Activated CD8-positive, alpha-beta T cell treated with anti-CD3 and anti-CD28 coated beads for 36 hours (primary cell): ENCODE results near the gene KRTAP5-9. TPM values are rescaled to one million over a fixed set of nuclear protein-coding genes. Genes with fewer than 3 reads are reported as not detected.

Source experiments
- ATAC-seq: fragments of 200-7000 bp; cut with Tn5 transposase; one replicate; pipeline ENCODE4 v1.10.0; 2021; ENCODE audit warnings: mild to moderate bottlenecking, moderate library complexity
- CTCF ChIA-PET: fragments of 350-600 bp; sonication (Branson Sonifier 250); formaldehyde crosslinking; loops from one replicate; lab custom pipeline; 2021; ENCODE audit warnings: antibody characterized with exemption; lab: Charles Lee
- POLR2A ChIA-PET: fragments of 350-600 bp; sonication (Branson Sonifier 250); formaldehyde crosslinking; loops from one replicate; lab custom pipeline; 2021; ENCODE audit warnings: antibody characterized with exemption; lab: Charles Lee
- DNase-seq: peaks from one replicate; pipeline ENCODE4 v3.0.0-alpha.2; 2020
- H3K27ac Mint-ChIP-seq: one replicate; pipeline ENCODE4 v1.8.0; 2021; ENCODE audit warnings: mild to moderate bottlenecking, mixed read lengths
- H3K27me3 Mint-ChIP-seq: one replicate; pipeline ENCODE4 v1.8.0; 2021; ENCODE audit warnings: mixed read lengths
- H3K36me3 Mint-ChIP-seq: one replicate; pipeline ENCODE4 v1.8.0; 2021; ENCODE audit warnings: low read depth, mixed read lengths
- H3K4me1 Mint-ChIP-seq: one replicate; pipeline ENCODE4 v1.8.0; 2021; ENCODE audit warnings: low read depth, mixed read lengths
- H3K4me3 Mint-ChIP-seq: one replicate; pipeline ENCODE4 v1.8.0; 2021; ENCODE audit warnings: mild to moderate bottlenecking, moderate library complexity, mixed read lengths
- H3K9me3 Mint-ChIP-seq: one replicate; pipeline ENCODE4 v1.8.0; 2021; ENCODE audit warnings: mixed read lengths
- intact Hi-C: fragments of 100-400 bp; cut with micrococcal nuclease; formaldehyde crosslinking; loops from one replicate; pipeline ENCODE4 v1.10.0; 2022
- total RNA-seq, 2 experiments: library from RNA; stranded (reverse); gene quantifications; one replicate each; pipeline ENCODE4 v1.2.3, GENCODE V29; 2021
- TF ChIP-seq, protein P1 (sequence below): fragments of 200-600 bp; IDR thresholded peaks from one replicate; pipeline ENCODE4 v1.8.0; 2022; ENCODE audit warnings: antibody characterized with exemption, mild to moderate bottlenecking

KRTAP5-9 gene
- total RNA-seq, 2 experiments from 2014 or later, result not detected

DNA sequence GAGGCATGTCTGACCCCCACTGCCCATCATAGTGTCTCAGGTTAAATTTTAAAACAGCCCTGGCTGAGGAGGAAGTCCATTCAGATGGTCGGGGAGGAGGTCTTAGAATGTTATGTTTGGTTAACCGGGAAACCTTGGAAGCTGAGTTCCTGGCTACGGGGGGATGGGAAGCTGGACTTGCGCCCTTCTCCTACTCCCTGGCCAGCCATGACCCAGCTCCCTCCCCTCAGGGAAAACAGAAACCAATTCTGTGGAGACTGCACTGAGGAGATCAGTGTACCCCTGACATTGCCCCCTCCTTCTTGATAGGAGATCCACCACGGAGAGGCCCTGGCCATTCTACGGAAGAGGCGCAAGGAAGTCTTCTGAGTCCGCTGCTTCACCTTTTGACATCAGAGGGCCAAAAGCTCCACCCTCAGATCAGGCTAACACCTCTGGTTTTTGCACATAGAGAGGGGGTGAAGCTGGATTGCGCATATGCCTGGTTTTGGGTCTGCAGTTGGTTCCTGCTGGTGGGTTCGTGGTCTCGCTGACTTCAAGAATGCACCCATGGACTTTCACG is 2.7 kb upstream of the KRTAP5-9 start:
- CTCF ChIA-PET, result interaction anchor here (1.9 kb wide), 1 partner anchor 17 kb away, joined by 4 read pairs; no protein-coding TSS in a partner anchor
- Mint-ChIP-seq H3K4me3 (no peak overlapping the region), H3K9me3 (peaks cover 10% of the 10 kb centered on the region), H3K36me3 (no peaks in the 10 kb centered on the region), H3K27me3 (peaks cover 17% of the 10 kb centered on the region), H3K4me1 (peaks cover 23% of the 10 kb centered on the region), H3K27ac (no peak overlapping the region)
- no peak for ATAC-seq
- intact Hi-C loops, result no loop called here
- TF ChIP-seq, protein P1, sequence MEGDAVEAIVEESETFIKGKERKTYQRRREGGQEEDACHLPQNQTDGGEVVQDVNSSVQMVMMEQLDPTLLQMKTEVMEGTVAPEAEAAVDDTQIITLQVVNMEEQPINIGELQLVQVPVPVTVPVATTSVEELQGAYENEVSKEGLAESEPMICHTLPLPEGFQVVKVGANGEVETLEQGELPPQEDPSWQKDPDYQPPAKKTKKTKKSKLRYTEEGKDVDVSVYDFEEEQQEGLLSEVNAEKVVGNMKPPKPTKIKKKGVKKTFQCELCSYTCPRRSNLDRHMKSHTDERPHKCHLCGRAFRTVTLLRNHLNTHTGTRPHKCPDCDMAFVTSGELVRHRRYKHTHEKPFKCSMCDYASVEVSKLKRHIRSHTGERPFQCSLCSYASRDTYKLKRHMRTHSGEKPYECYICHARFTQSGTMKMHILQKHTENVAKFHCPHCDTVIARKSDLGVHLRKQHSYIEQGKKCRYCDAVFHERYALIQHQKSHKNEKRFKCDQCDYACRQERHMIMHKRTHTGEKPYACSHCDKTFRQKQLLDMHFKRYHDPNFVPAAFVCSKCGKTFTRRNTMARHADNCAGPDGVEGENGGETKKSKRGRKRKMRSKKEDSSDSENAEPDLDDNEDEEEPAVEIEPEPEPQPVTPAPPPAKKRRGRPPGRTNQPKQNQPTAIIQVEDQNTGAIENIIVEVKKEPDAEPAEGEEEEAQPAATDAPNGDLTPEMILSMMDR, result no peak
- DNase-seq, result no peak
- POLR2A ChIA-PET, result no interaction called here

DNA sequence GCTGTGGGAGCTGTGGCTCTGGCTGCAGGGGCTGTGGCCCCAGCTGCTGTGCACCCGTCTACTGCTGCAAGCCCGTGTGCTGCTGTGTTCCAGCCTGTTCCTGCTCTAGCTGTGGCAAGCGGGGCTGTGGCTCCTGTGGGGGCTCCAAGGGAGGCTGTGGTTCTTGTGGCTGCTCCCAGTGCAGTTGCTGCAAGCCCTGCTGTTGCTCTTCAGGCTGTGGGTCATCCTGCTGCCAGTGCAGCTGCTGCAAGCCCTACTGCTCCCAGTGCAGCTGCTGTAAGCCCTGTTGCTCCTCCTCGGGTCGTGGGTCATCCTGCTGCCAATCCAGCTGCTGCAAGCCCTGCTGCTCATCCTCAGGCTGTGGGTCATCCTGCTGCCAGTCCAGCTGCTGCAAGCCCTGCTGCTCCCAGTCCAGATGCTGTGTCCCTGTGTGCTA is 514 bp downstream of the KRTAP5-9 start:
- ATAC-seq, result no peak
- H3K4me1 Mint-ChIP-seq, result peaks cover 8% of the 10 kb centered on the region
- H3K27me3 Mint-ChIP-seq, result peaks cover 14% of the 10 kb centered on the region
- H3K4me3 Mint-ChIP-seq, result no peak overlapping the region
- ChIA-PET POLR2A (no interaction called here), CTCF (no interaction called here)
- no peaks in the 10 kb centered on the region for H3K9me3 Mint-ChIP-seq
- no peak for DNase-seq
- TF ChIP-seq, protein P1, result no peak
- no peaks in the 10 kb centered on the region for H3K36me3 Mint-ChIP-seq
- intact Hi-C loops, result no loop called here
- no peak overlapping the region for H3K27ac Mint-ChIP-seq

DNA sequence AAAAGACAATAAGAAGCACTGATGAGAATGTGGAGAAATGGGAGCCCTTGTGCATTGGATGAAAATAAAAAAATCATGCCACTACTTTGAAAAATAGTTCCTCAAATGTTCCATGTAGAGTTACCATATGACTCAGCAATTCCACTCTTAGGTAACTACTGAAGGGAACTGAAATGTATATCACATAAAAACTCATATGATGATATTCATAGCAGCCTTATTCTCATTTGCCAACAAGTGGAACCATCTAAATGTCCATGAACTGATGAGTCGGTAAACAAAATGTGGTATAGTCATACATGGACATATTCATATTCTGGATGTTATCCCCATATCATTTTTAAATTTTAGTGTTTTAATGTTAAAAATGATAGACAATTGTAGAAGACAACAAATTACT is 3.5 kb downstream of the KRTAP5-9 start:
- Mint-ChIP-seq H3K4me3 (no peak overlapping the region), H3K9me3 (no peaks in the 10 kb centered on the region), H3K4me1 (no peaks in the 10 kb centered on the region), H3K27me3 (peaks cover 14% of the 10 kb centered on the region), H3K27ac (no peak overlapping the region), H3K36me3 (no peaks in the 10 kb centered on the region)
- POLR2A ChIA-PET, result no interaction called here
- DNase-seq (no peak), ATAC-seq (no peak)
- CTCF ChIA-PET, result no interaction called here
- TF ChIP-seq, protein P1, result no peak
- intact Hi-C loops, result no loop called here

DNA sequence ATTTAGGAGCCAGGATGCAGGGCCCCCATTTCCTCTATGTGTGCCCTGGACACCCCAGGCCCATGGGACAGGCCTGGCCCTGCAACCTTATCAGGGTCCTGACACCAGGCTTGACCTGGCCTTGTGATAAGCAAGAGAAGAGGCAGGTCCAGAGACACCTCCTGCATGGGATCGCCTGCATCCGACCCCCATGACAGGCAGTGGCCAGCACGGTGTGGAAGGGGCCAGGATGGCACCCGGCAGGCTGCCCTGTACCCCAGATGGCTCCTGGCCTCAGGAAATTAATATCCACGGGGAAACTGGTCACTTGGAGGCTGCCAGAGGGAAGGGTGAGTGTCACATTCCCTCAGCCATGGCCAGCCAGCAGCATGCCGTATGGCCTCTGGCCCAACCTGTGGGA is 6.8 kb downstream of the KRTAP5-9 start:
- Mint-ChIP-seq H3K27ac (no peak overlapping the region), H3K9me3 (no peaks in the 10 kb centered on the region), H3K27me3 (peaks cover 7% of the 10 kb centered on the region), H3K4me3 (no peak overlapping the region), H3K4me1 (no peaks in the 10 kb centered on the region), H3K36me3 (no peaks in the 10 kb centered on the region)
- no peak for ATAC-seq
- ChIA-PET POLR2A (no interaction called here), CTCF (no interaction called here)
- intact Hi-C loops, result no loop called here
- TF ChIP-seq, protein P1, result no peak
- DNase-seq, result no peak

DNA sequence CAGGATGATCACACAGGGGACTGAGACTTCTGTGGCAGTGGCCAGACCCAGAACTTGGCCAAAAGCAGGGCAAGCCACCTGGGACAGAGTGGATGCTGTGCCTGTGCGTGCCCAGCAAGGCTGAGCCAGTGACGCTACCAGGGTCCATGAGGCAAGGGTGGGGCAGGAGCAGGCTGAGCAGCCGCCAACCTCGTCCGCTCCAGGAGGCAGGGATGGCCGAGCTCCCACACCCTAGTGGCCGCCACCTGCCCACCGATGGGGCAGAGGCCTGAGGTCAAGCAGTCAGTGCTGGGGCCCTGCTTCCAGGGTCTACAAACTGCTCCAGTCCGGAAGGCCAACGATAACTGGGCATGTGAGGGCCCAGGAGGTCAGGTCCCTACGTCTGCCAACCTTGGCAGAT is 7.3 kb downstream of the KRTAP5-9 start:
- H3K27me3 Mint-ChIP-seq, result peaks cover 8% of the 10 kb centered on the region
- no peak overlapping the region for H3K27ac Mint-ChIP-seq
- TF ChIP-seq, protein P1, result no peak
- ATAC-seq (no peak), DNase-seq (no peak)
- no peak overlapping the region for H3K4me3 Mint-ChIP-seq
- no peaks in the 10 kb centered on the region for H3K4me1 Mint-ChIP-seq
- ChIA-PET POLR2A (no interaction called here), CTCF (no interaction called here)
- no peaks in the 10 kb centered on the region for H3K36me3 Mint-ChIP-seq
- H3K9me3 Mint-ChIP-seq, result no peaks in the 10 kb centered on the region
- intact Hi-C loops, result no loop called here
